Stimulated activated CD8-positive, alpha-beta memory T cell treated with anti-CD3 and anti-CD28 coated beads, Interleukin-7, amount 100 ng/mL, for 4 hours (primary cell): ENCODE measurements around the gene NRXN3.

Experiments used
- DNase-seq, 2 donors: peaks; one replicate each; pipeline ENCODE4 v3.0.0-alpha.2; 2020; ENCODE audit warnings: low read depth in 2 of 2

The NRXN3 gene

DNA sequence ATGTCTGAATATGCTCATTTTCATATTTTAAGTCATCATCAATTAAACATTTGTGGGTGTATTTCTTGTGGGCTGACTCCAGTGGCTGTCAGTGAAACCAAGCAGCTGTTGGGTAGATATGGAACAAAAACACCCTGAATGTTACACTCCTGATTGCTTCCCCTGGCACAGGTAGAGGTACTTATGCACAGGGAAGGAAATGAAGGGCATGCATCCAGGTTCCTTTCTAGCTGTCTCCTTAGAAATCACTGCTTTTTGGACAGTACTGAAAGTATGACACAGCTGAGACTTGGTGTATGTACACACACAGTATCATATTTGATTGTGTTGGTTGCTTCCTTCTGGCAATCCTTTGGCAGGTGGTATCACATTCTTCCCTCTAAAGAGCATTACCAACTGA, 1034.4 kb downstream of the NRXN3 start:
- no peak for DNase-seq

- DNase-seq = no peak
These were observed 1039.2 kb downstream of the NRXN3 start for GRCh38 chr14:79209418-79209817.

DNA sequence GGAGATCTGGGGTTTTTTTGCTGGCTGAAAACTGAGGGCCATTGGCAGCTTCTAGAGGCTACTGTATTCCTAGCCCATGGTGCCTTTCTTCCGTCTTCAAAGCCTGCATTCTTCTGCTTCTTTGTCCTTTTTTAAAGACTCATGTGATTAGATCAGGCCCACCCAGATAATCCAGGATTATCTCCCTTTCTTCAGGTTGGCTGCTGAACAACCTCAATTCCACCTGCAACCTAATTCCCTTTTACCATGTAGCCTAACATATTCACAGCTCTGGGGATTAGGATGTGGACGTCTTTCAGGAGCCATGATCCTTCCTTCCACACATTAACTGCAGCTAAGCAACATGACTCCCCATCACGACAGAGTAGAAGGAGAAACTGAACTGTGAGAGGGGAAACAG, 1055.6 kb downstream of the NRXN3 start:
- DNase-seq = no peak

- DNase-seq = no peak
These were observed 1059.3 kb downstream of the NRXN3 start for GRCh38 chr14:79229383-79229909.

DNA sequence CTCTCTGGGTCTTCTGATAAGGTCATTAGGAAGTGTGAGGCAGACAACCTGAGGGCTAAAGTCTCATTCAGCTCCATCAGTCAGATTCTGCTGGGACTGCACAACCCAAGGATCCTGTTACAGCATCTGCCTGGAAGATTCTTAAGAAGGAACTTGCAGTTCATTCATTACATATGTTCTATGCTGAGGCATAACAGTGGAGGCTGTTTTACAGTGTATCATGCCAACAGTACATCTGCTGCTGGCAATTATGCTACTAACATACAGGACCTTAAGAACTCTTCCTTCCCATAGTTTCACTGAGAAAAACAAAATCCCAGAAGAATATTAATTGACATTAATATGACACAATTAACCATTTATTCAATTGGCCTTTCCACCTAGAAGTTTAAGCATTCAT, 1072.5 kb downstream of the NRXN3 start:
- DNase-seq = no peak

DNA sequence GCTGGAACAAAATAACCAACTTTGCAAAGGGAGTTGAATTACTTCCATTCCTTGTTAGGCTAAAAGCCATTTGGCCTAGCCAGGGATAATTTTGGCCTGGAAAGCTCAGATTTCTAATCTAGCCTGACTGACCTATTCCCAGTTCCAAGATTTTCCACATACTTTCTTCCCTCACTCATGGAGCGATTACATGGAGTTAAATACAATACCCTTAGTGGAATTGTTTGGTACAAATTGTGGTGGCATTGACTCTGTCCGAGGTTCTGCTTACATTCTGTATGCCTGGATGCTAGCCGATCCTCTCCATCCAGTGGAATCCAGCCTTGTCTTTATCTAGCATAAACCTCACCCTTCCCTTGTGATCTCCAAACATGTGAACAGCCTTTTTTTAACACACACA, 1076.0 kb downstream of the NRXN3 start:
- no peak for DNase-seq

GRCh38 chr14:79248126-79248525, 1078.0 kb downstream of the NRXN3 start:
- no peak for DNase-seq

DNA sequence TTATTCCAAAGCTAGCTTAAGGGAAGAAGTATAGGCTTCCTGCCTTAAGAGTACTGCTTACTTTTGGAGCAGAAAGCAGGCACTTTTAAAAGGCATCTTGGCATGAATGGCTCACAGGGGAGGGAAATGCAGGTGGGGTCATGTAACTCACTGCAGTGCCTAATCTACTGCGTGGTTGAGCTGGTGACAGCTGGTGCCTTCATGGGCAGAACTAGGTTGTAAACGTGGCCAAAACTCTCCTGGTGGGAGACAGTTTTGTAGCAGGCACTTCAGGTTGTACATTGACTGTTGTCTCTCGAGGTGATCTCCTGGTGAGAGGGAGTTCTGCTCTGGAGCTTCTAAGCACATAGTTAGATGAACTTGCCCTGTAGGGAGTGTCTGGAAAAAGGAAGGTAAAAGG, 1078.6 kb downstream of the NRXN3 start:
- DNase-seq = no peak

DNA sequence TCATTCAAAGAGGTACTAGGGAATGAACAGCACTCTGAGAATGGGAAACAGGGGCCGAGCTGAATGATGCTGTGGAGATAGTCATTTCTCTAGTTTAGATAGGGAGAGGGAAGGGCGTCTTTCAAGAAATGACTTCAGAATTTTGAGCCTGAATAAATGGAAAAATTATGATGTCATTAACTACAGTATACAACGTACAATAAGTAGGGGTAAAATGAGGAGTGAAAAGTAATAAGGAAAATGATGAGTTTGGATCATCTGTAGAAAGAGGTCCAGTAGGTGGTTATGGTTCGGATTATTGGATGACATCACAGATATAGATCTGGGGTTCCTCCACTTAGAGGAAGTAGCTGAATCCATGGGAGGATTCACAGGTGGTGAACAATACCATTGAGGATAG, 1081.1 kb downstream of the NRXN3 start:
- DNase-seq = no peak

GRCh38 chr14:79253576-79253975, 1083.4 kb downstream of the NRXN3 start:
- no peak for DNase-seq

DNA sequence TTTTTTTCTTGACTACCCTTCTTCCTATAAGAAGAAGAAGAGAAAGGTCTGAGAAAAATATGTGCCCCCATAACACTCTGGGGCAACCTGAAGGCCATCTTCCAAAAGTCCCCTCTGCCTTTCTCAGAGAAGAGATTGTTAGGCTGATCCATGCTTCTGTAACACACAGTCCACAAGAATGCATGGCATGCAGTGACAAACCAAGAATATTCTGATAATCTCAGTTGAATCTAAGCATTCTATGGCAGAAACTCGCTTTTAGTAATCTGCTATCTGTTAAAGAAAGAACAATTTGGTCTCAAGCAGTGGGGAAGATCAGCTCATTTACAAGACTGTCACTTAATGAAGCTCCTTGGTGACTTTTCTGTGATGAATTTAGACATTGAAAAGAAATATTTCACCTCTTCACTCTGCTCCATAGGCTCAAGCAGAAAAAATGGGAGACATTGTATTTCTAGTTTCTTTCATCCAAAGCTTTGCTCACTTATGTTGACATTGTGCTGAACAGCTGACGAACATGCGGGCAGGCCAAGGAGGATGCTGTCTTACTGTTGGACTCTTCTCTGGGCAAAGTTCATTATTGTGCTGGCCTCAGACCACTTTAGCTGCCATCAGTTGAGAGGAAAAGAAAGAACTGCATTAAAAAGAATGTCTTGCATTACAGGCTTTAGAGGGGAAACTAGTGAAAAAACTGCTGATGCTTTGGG, 1084.0 kb downstream of the NRXN3 start:
- no peak for DNase-seq

DNA sequence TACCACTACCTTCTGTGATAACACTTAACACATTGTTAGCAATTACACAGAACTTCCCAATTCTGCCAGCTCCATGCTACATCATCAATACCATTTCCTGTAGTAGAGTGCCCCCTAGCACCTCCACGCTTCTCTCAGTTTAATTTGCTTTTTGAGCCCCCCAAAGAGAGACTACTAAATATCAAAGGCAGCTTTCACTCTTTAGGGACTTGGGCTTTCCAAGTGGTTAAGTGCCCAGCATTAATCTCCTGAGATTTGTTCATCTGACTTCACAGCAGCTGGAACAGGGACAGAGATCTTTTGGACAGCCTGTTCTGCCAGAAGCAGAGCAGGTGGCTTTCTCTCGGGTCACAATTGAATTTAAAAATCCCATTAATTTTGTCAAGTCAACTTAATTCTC, 1086.2 kb downstream of the NRXN3 start:
- DNase-seq = no peak

DNA sequence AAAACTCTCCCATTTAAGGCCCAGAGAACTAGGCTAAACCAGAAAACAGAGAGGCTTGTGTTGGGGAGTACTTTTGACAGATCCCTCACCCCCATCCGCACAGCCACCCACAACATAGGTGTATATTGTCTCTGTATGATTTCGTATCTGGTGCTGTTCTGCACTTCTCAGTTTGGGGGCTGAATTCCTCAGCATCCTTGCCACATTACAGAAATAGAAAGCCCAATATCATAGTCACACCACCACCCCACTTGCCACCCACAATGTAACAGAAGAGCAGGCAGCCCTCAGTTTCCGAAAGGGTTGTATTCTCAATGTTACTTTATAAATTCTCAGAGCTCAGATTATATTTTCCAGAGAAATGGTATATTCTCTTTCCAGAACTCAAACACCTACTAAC, 1090.2 kb downstream of the NRXN3 start:
- no peak for DNase-seq

- no peak for DNase-seq
These were observed 1095.3 kb downstream of the NRXN3 start for GRCh38 chr14:79265366-79265946.

DNA sequence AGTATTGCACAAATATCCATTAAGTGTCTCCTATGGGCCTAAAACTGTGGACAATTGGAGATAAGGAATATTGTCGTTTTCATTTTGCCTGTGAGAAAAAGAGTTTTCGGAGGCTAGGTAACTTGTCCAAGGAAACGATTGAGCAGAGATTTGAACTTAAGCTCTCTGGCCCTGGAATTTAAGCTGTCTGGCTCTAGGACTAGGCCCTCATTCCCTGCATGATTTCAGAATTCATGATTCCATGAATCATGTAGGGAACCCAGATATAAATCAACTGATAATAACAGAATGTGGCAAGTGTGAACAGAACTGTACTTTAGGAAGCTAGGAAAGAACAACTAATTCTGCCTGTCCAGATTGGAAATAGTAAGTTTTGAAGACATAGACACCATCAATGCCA, 1100.2 kb downstream of the NRXN3 start:
- DNase-seq = no peak

DNA sequence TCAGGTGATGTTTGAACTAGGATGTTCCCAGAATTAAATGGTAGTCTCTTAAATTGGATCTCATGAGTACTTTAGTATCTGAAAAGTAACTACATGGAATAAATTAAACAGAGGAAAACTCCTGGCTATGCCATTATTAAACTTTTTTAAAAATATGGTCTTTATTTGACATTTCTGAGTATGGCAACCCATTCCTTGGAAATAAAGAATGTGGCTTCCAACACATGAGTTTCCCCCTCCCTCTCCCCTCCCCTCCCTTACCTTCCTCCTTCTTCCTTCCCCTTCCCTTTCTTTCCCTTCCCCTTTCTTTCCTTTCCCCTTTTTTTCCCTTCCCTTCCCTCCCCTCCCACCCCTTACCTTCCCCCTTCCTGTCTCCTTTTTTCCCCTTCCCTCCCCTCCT, 1100.9 kb downstream of the NRXN3 start:
- DNase-seq = no peak

GRCh38 chr14:79274641-79275291, 1104.6 kb downstream of the NRXN3 start:
- DNase-seq = no peak

DNA sequence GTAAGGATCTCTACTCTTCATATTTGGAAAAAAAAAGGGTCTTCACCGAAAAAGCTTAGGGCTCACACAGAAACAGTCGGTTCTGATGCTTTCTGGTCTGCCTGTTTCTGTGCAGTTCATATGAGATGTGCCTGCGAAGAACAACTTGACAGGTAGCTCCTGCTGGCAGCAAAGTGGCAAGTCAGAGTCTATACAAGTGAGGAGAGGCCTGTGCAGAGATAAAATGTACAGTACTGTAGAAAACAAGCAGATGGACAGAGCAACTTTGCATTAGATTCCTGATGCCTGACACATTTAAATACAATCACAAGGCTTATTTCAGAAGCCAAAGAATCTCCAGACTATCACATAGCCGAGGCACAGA, 1105.1 kb downstream of the NRXN3 start:
- DNase-seq = no peak

DNA sequence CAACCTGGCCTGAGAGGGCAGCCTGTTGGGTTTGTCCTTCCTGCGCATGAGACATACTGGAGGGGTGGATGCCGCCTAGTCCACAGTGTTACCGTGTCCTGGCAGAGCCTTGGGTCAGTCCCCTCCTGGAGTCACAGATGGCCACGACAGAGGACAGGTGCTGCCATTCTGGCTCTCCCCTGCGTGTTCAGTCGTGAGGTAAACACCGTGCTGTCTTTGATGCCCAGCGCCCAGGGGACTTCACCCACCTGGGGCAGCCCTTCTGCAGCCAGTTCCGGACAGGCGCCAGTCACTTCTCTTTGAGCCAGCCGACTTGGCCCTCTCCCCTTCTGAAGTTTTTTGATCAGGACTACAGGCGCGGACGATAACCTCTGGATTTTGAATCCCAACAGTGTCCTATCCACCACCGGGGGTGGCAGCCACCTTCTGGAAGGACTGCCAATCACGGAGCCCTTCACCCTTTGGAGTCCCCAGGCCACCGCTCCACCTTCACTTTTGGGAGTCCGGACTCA, 1108.2 kb downstream of the NRXN3 start:
- DNase-seq = no peak

- no peak for DNase-seq
These were observed 1108.8 kb downstream of the NRXN3 start for GRCh38 chr14:79278798-79279644.

GRCh38 chr14:79279645-79280597, 1109.7 kb downstream of the NRXN3 start:
- DNase-seq = no peak
